ENCODE measurements around the gene HTR3D.

- TF ChIP-seq CTCF (IDR thresholded peaks at IDR 0.05) (no peak), POLR2A (IDR thresholded peaks at IDR 0.05) (no peak)
These were observed 19.3 kb upstream of the HTR3D start for GRCh38 chr3:184011937-184012889.

Data from adrenal gland (tissue), 5 donors.